Inflammatory macrophage treated with lipopolysaccharide for 1 hour (primary cell): ENCODE results near the gene NEAT1.

Experiments
- DNase-seq, 2 donors: peaks; one replicate each; pipeline ENCODE4 v3.0.0-alpha.2; 2020 to 2022

Gene NEAT1

GRCh38 chr11:65390099-65390941 lies 32.3 kb upstream of the NEAT1 start:
- no peak for DNase-seq

DNA sequence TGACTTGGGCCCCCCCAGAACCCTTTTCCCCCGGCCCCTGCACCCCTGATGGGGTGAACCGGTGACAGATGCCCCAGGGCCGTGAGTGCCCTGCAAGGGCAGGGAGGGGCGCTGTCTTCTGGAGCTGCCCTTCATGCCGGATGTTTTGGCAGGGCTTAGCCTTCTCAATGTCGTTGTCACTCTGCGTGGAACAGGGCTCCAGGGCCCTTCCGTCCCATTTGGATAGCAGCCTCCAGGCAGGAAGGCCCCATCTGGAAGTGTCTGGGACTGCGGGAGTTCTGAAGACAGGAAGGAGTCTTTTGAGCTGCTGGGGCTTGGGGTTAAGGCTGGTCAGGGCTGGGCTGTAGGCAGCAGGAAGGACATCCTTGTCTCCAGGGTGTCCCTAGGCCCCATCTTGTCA lies 31.6 kb upstream of the NEAT1 start:
- no peak for DNase-seq

GRCh38 chr11:65392186-65392829 lies 30.3 kb upstream of the NEAT1 start:
- DNase-seq = no peak

- no peak for DNase-seq
These were observed 29.7 kb upstream of the NEAT1 start for GRCh38 chr11:65392899-65393298.

GRCh38 chr11:65393513-65394079 lies 29.0 kb upstream of the NEAT1 start:
- no peak for DNase-seq

- no peak for DNase-seq
These were observed 28.5 kb upstream of the NEAT1 start for GRCh38 chr11:65394125-65394536.

- no peak for DNase-seq
These were observed 26.6 kb upstream of the NEAT1 start for GRCh38 chr11:65395961-65396530.

GRCh38 chr11:65396769-65397745 lies 25.5 kb upstream of the NEAT1 start:
- no peak for DNase-seq

DNA sequence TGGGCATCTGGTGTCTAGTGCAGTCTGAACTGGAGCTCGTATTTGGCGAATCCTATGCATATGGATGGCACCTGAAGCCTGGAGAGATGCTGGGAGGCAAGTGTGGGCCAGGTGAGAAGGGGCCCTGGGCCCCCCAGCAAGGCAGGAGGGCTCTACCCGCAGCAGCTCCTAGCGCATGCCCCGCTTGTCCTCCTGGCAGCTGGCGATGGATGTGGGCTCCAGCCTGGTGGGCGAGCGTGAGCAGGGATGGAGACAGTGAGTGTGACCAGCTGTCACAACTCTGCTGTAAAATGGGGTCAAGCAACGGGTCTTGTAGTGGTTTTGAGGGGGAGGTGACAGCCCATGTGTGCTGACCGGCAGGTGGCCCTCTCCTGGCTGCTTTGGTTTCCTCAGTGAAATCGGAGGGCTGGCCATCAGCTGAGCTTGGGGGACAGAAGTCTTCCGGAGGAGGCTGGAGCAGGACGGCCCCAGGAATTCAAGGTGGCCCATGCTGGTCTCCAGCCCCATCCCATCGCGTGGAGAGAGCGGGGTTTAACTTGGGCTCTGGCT lies 24.2 kb upstream of the NEAT1 start:
- no peak for DNase-seq

DNA sequence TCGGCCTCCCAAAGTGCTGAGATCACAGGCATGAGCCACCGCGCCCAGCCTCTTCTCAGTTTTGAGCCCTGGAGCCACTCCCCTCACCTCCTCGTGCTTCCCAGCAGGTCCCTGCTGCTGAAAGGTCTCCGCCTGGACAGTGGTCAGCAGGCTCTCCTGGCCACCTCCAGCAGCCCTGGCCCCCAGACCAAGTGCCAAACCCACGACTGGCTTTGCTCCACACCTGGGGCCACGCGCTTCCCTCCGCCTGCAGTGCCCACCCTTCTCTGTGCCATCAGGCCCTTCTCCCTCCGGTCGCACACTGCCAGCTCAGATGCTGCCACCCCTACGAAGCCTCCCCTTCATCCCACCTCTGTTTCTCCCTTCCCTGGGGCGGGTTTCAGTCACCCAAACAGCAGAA lies 23.3 kb upstream of the NEAT1 start:
- no peak for DNase-seq

DNA sequence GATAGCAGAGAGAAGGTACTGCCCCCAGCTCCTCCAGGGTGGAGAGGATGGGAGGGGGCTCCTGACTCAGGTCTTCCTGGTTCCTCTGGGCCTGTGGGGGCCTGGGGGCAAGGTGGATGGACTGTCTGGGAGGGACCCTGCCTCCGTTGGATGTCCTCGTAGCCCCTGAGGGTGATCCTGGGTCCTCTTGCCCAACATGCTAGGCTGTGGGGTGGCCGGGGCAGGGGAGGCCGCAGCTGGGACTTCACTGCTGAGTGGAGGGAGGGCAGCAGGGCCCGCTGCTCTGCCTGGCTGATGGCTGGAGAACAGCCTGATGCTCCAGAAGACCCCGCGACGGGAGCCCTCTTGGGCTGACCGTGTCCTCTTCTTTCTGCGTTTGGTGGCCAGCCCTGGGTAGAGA lies 22.8 kb upstream of the NEAT1 start:
- DNase-seq = no peak

DNA sequence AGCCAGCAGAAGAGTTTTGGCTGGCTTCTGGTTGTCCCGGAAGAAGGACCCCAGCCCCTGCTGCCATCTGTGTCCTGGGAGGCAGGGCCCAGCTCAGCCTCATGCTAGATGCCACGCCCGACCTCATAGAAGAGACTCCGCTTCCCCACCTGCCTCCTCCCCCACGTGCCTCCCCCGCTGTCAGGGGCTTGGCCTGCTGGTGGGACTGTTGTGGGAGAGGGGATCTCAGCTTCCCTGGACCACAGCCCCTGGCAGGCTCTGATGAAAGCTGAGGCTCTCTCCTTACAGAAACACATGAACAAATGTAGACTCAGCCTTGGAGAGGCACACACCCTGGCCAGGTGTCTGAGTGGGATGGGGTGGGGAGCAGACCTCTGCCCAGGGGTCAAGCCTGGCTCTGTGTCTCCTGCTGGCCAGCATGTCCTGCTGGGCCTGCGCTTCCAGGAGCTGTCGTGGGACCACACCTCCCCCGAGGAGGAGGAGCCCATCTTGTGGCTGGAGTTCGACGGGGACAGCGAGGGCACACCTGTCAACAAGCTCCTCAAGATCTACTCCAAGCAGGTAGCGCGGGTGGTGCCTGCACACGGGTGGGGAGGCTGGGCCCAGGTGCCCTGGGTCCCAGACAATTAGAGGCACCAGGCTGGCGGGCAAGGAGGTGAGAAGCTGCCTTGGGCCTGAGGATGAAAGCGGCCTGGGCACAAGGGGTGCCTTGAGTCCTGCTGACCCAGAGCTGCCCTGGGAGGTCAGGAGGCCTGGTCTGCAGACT lies 22.1 kb upstream of the NEAT1 start:
- DNase-seq = no peak

- no peak for DNase-seq
These were observed 21.4 kb upstream of the NEAT1 start for GRCh38 chr11:65401073-65401802.

GRCh38 chr11:65401803-65402248 lies 20.8 kb upstream of the NEAT1 start:
- no peak for DNase-seq

DNA sequence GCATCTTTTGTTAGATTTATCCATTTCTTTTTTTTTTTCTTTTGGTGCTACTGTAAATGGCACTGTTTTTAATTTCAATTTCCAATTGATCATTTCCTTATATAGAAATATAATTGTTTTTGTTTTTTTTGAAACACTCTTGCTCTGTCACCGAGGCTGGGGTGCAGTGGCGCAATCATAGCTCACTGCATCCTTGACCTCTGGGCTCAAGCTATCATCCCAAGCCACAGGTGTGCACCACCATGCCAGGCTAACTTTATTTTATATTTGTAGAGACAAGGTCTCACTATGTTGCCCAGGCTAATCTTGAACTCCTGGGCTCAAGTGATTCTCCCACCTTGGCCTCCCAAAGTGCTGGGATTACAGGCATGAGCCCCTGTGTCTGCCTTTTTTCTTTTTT lies 19.8 kb upstream of the NEAT1 start:
- no peak for DNase-seq

DNA sequence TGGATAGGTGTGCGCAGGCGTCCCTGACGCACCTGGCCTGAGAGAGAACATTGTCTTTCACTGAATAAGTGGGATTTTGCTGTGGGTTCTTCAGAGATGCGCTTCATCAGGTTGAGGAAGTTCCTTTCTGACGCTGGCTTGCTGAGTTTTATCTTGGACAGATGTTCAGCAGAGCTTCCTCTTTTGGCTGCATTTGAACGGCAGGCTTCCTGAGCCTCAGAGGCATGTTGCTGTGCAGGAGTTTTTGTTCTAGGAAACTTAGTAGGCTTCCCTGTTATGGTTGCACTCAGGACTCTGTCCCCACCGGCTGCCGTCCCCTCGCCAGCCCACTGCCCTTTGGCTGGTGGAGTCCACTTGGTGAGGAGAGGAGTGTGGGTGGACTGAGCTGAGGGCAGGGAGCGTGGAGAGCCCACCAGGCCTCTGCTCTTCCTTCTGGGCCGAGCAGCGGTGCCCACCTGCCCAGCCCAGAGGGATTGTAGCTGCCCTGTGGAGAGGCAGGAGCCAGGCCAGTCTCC lies 18.9 kb upstream of the NEAT1 start:
- DNase-seq = peak; percentile 68 to 78

DNA sequence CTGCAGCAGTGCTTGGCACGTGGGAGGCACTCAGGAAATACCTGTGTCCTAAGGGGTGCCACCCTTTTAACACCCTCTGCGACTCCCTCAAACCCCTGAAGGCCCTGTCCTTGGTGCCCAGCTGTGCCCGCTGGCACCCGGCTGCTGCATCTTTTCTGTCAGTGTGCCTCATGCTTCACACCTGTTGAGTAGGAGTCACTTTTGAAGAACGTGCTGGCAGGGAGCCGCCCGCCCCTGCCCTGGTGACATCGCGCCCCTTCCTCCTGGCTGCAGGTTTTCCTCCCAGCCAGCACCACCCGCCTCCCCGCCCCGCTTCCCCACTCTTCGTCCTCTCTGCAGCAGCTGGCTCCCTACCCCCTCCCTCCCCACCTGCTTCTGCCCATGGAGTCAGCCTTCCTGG lies 18.4 kb upstream of the NEAT1 start:
- no peak for DNase-seq

DNA sequence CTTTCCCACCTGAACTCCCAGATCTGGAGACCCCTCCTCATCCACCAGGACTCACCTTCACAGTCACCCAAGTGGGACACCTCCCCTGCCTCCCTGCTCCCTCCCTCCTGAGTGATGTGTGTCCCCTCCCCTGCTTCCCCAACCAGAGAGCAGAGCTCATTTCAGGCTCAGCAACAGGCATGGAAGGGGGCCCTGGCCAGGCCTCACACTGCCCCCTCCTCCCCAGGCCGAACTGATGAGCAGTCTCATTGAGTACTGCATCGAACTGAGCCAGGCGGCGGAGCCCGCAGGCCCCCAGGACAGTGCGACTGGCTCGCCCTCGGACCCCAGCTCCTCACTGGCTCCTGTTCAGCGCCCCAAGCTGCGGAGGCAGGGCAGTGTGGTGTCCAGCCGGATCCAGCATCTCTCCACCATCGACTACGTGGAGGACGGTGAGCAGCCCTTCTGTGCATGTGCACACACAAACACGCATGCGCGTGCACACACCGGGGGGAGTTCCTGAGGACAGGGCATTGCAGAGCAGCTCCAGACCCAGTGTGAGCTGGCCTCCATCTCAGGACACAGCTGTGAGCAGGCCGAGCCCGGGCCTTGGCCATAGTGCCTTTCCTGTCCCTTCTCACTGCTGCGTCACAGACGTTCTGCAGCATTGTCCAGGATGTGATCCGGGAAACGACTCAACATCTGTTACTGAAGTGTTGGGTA lies 17.8 kb upstream of the NEAT1 start:
- DNase-seq = no peak

- DNase-seq = no peak
These were observed 11.5 kb upstream of the NEAT1 start for GRCh38 chr11:65410936-65411680.
